Smooth muscle cell of the brain vasculature (primary cell): Measurements from ENCODE around the gene SPESP1.

ENCODE experiments used
- DNase-seq: peaks from one replicate; pipeline ENCODE4 v3.0.0-alpha.2; 2012; ENCODE audit warnings: low read depth, low spot score

SPESP1 gene

DNA sequence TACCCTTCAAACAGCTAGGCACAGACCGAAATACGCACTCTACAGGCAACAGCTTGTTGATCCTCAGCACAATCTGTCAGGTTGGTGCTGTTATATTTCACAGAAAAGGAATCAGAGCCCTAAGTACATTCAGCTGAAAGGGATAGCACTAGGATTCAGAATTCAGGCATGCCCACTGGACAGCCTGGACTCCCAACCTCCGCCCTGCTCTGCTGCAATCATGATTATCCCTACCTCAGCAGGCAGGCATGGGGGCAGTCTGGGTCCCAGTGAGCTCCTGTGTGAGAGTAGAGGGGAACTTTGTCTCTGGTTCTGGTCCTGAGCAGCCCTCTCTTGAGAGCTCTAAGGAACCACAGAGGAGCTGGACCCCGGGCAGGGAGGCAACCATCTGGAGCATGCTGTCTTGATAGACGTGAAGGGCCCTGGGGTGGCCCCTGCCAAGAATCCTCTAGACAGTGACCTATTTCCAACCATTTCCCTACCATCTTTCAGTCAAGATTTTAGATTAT, 60.7 kb downstream of the SPESP1 start:
- DNase-seq = no peak

DNA sequence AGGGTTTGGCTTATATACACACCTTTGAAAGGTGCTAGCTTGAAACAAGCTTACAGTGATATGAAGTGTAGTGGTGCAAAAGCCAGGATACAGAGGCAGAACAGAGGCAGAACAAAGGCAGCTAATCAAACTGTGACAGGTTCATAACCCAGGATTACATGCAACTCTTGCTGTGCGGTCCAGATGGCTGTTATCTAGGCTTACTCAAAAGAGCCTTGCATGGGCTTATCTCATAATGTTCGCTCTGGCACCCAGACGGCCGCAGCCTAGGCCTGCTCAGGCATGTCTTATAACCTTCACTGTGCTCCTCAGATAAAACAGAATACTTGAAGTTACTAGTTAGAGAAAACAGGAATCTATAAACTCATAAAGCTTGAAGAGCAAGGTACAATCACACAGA, 61.4 kb downstream of the SPESP1 start:
- no peak for DNase-seq

DNA sequence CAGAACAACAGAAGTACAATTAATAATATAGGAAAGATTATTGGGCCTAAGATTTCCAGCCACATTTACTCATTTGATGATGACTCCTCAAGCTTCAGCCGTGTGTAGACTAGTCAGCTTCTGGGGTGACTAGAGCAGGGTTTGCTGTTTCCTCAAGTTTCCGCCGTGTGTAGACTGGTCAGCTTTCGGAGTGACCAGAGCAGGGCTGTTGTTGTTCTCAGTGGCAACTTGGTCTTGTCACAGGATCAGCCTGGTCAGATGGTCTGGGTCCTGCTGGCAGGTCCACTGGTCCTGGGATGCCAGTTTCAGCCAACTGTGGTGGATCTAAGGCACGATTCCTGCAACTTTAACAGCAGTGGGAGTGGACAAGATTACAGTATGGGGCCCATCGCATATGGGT, 62.4 kb downstream of the SPESP1 start:
- no peak for DNase-seq

DNA sequence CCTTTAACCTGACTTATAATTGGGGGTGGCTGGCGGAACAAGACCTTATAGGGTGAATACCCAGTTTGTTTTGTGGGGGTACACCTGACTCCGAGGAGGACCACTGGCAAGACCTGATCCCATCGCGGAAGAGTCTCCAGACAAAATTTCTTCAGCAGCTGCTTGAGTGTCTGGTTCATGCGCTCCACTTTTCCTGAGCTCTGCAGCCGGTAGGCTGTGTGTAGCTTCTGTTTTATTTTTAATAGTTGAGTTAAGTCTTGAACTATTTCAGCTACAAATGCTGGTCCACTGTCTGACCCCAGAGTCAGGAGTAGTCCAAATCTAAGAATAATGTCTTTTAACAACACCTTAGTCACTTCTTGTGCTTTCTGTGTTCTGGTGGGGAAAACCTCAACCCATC, 63.0 kb downstream of the SPESP1 start:
- no peak for DNase-seq

DNA sequence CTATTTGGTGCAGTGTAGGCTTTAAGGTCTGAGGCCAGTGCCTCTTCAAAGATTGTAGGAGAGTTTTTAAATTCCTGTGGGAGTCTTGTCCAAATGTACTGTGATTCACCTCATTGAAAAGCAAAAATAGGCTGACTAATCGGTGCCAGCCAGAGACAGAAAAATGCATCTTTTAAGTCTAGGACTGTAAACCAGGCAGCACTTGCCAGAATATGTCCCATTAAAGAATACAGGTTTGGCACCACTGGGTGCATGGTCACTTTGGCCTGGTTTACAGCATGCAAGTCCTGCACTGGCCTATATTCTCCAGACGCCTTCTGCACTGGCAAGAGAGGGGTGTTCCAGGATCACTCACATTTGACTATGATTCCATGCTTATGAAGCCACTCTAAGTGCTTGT, 63.8 kb downstream of the SPESP1 start:
- no peak for DNase-seq

DNA sequence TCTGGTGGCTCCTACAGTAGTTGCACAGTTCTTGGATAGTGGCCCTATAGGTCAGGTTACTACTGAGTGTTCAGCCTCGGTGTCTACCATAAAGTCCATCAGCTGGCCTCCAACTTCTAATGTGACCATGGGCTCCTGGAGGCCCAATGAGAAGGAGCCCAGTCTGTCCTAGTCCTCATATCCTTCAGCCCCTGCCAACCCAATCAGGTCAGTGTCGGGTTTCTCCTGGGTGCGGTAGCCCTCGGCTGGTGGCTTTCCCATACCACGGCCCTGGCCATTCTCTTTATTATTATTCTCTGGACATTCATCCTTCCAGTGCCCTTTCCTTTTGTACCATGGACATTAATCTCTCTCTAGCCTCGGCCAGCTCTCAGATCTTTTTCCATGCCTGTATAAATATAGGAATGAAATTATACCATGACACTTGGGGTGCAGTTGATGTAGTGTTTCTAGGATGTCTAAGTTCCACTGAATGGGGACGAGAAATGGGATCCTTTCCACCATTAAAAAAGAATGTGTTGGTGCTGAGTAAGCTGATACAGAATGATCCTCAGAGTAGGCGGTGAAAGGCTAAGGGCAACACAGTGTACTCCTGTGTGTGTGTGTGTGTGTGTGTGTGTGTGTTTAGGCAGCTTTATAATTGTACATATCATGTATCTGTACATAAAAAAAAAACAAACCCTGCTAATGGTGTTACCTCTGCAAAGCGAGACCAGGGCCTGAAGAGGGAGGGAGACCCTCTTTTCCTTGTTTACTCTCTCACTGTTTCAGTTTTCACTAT, 64.8 kb downstream of the SPESP1 start:
- no peak for DNase-seq
